Measurements from ENCODE around the gene FMN1. TPM values are rescaled to one million over a fixed set of nuclear protein-coding genes. Genes with fewer than 3 reads are reported as not detected.

Gene FMN1
- total RNA-seq, 4 donors from 2014 or later, result 32.6 to 102 (median 63.0) TPM

- no peaks in the 10 kb centered on the region for H3K27me3 ChIP-seq
- TF ChIP-seq CTCF (IDR thresholded peaks at IDR 0.05), result no peak
- no peak for TF ChIP-seq POLR2A (IDR thresholded peaks at IDR 0.05)
- no peak for TF ChIP-seq POLR2AphosphoS5 (IDR thresholded peaks at IDR 0.05)
- TF ChIP-seq EP300 (IDR thresholded peaks at IDR 0.05; ENCODE audit: low read depth), result no peak
- no peaks in the 10 kb centered on the region for H3K9me3 ChIP-seq
- DNase-seq, result no peak
- H3K27ac ChIP-seq, result no peak overlapping the region
- in situ Hi-C loops (cut with MboI; ENCODE audit: low pct_ligation_motif_present in 1 of 4, low pct_unique_long_range_greater_than_20kb in 1 of 4, low sequenced_read_pairs in 3 of 4), result no loop called here
- intact Hi-C loops (cut with DNase I; ENCODE audit: low total_unique reads), result no loop called here
- H3K36me3 ChIP-seq, result no peaks in the 10 kb centered on the region
- no peak overlapping the region for H3K4me3 ChIP-seq
- 53 to 60% methylated on average over 2 to 6 of the region's 6 CpGs for WGBS, 2 donors (ENCODE audit: low coverage in 1 of 2)
- no peaks in the 10 kb centered on the region for H3K4me1 ChIP-seq
Measured at GRCh38 chr15:33119273-33119672, 75.2 kb downstream of the FMN1 start.

- H3K4me1 ChIP-seq, result peaks cover 0 to 24% (median 6%) of the 10 kb centered on the region in 4 donors
- H3K4me3 ChIP-seq, result no peak overlapping the region
- intact Hi-C loops (cut with DNase I; ENCODE audit: low total_unique reads), result no loop called here
- WGBS, 2 donors (ENCODE audit: low coverage in 1 of 2), result 67 to 79% methylated on average over 8 of the region's 8 CpGs
- no peak for DNase-seq
- no peaks in the 10 kb centered on the region for H3K36me3 ChIP-seq
- no peaks in the 10 kb centered on the region for H3K27me3 ChIP-seq
- no peaks in the 10 kb centered on the region for H3K9me3 ChIP-seq
- TF ChIP-seq CTCF (IDR thresholded peaks at IDR 0.05) (no peak), POLR2A (IDR thresholded peaks at IDR 0.05) (no peak), POLR2AphosphoS5 (IDR thresholded peaks at IDR 0.05) (no peak), EP300 (IDR thresholded peaks at IDR 0.05; ENCODE audit: low read depth) (no peak)
- in situ Hi-C loops (cut with MboI; ENCODE audit: low pct_ligation_motif_present in 1 of 4, low pct_unique_long_range_greater_than_20kb in 1 of 4, low sequenced_read_pairs in 3 of 4), result no loop called here
- H3K27ac ChIP-seq, result no peak overlapping the region
Measured at GRCh38 chr15:33116198-33116597, 78.3 kb downstream of the FMN1 start.

- intact Hi-C loops (cut with DNase I; ENCODE audit: low total_unique reads), result no loop called here
- 47 to 75% methylated on average over 4 of the region's 4 CpGs for WGBS, 2 donors (ENCODE audit: low coverage in 1 of 2)
- no peak overlapping the region for H3K27ac ChIP-seq
- H3K27me3 ChIP-seq, result no peaks in the 10 kb centered on the region
- TF ChIP-seq POLR2A (IDR thresholded peaks at IDR 0.05) (no peak), POLR2AphosphoS5 (IDR thresholded peaks at IDR 0.05) (no peak), EP300 (IDR thresholded peaks at IDR 0.05; ENCODE audit: low read depth) (no peak), CTCF (IDR thresholded peaks at IDR 0.05) (no peak)
- no peaks in the 10 kb centered on the region for H3K9me3 ChIP-seq
- no peaks in the 10 kb centered on the region for H3K36me3 ChIP-seq
- peaks cover 0 to 27% (median 10%) of the 10 kb centered on the region in 4 donors for H3K4me1 ChIP-seq
- in situ Hi-C loops (cut with MboI; ENCODE audit: low pct_ligation_motif_present in 1 of 4, low pct_unique_long_range_greater_than_20kb in 1 of 4, low sequenced_read_pairs in 3 of 4), result no loop called here
- no peak for DNase-seq
- H3K4me3 ChIP-seq, result no peak overlapping the region
Measured at GRCh38 chr15:33115191-33115861, 79.2 kb downstream of the FMN1 start.

- TF ChIP-seq POLR2A (IDR thresholded peaks at IDR 0.05) (no peak), CTCF (IDR thresholded peaks at IDR 0.05) (no peak), POLR2AphosphoS5 (IDR thresholded peaks at IDR 0.05) (no peak), EP300 (IDR thresholded peaks at IDR 0.05; ENCODE audit: low read depth) (no peak)
- in situ Hi-C loops (cut with MboI; ENCODE audit: low pct_ligation_motif_present in 1 of 4, low pct_unique_long_range_greater_than_20kb in 1 of 4, low sequenced_read_pairs in 3 of 4), result no loop called here
- intact Hi-C loops (cut with DNase I; ENCODE audit: low total_unique reads), result no loop called here
- no peak for DNase-seq
- 87 to 91% methylated on average over 8 of the region's 8 CpGs for WGBS, 2 donors (ENCODE audit: low coverage in 1 of 2)
- Histone ChIP-seq H3K27me3 (no peaks in the 10 kb centered on the region), H3K4me1 (peaks cover 0 to 27% (median 10%) of the 10 kb centered on the region in 4 donors), H3K36me3 (no peaks in the 10 kb centered on the region), H3K27ac (no peak overlapping the region), H3K9me3 (no peaks in the 10 kb centered on the region), H3K4me3 (no peak overlapping the region)
Measured at GRCh38 chr15:33114374-33114717, 80.2 kb downstream of the FMN1 start.

Measured in transverse colon (tissue), 4 donors.